ENCODE results near the gene ADGRG4.

GRCh38 chrX:136251041-136251991 is 49.4 kb upstream of the ADGRG4 start, which contains the start of gene MAP7D3:
- TF ChIP-seq CTCF (IDR thresholded peaks at IDR 0.05) (no peak), POLR2A (IDR thresholded peaks at IDR 0.05) (peak in 1 of 2 donors; percentile 63)
